ENCODE measurements around the gene GPBP1L1. TPM values are rescaled to one million over a fixed set of nuclear protein-coding genes. Genes with fewer than 3 reads are reported as not detected.

The GPBP1L1 gene
- total and polyA plus RNA-seq, 2 experiments from 2014 or later, result 67.9 to 95.8 TPM

DNA sequence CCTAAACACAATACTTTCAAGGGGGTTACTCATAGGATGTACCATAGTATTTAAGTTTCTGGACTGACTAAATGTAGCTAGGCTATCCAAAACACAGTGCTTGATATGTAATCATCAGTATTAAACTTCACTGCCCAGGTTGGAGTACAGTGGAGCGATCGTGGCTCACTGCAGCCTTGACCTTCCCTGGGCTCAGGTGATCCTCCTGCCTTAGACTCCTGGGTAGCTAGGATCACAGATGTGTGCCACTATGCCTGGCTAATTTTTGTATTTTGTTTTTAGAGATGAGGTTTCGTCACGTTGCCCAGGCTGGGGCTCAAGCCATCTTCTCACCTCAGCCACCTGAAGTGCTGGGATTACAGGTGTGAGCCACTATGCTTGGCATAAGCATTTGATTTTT, 91.9 kb downstream of the GPBP1L1 start:
- 95% methylated on average over 4 of the region's 4 CpGs for WGBS (ENCODE audit: low lambda C conversion rate, missing lambda C conversion rate)
- peaks cover 2% of the 10 kb centered on the region for H4K20me1 ChIP-seq (ENCODE audit: insufficient read depth, poor library complexity, severe bottlenecking)
- TF ChIP-seq, protein P1, sequence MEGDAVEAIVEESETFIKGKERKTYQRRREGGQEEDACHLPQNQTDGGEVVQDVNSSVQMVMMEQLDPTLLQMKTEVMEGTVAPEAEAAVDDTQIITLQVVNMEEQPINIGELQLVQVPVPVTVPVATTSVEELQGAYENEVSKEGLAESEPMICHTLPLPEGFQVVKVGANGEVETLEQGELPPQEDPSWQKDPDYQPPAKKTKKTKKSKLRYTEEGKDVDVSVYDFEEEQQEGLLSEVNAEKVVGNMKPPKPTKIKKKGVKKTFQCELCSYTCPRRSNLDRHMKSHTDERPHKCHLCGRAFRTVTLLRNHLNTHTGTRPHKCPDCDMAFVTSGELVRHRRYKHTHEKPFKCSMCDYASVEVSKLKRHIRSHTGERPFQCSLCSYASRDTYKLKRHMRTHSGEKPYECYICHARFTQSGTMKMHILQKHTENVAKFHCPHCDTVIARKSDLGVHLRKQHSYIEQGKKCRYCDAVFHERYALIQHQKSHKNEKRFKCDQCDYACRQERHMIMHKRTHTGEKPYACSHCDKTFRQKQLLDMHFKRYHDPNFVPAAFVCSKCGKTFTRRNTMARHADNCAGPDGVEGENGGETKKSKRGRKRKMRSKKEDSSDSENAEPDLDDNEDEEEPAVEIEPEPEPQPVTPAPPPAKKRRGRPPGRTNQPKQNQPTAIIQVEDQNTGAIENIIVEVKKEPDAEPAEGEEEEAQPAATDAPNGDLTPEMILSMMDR (IDR thresholded peaks at IDR 0.05; ENCODE audit: poor library complexity), result no peak
- no peak for TF ChIP-seq EZH2 (IDR thresholded peaks at IDR 0.05; ENCODE audit: borderline replicate concordance)
- H3K4me3 ChIP-seq, result no peak overlapping the region
- H3K36me3 ChIP-seq (replicated peaks; ENCODE audit: insufficient read depth, low read depth), result no peaks in the 10 kb centered on the region
- no peaks in the 10 kb centered on the region for H3K9me2 ChIP-seq (replicated peaks; ENCODE audit: insufficient read depth)
- no peaks in the 10 kb centered on the region for H3K4me1 ChIP-seq (ENCODE audit: insufficient read depth)
- no peak overlapping the region for H3K4me2 ChIP-seq
- no peak overlapping the region for H3K27ac ChIP-seq
- no peak overlapping the region for H2AFZ ChIP-seq
- H3K9me3 ChIP-seq (ENCODE audit: low read depth), result no peaks in the 10 kb centered on the region
- DNase-seq (ENCODE audit: low spot score), result no peak
- H3K79me2 ChIP-seq, result peaks cover 78% of the 10 kb centered on the region
- no peaks in the 10 kb centered on the region for H3K27me3 ChIP-seq

DNA sequence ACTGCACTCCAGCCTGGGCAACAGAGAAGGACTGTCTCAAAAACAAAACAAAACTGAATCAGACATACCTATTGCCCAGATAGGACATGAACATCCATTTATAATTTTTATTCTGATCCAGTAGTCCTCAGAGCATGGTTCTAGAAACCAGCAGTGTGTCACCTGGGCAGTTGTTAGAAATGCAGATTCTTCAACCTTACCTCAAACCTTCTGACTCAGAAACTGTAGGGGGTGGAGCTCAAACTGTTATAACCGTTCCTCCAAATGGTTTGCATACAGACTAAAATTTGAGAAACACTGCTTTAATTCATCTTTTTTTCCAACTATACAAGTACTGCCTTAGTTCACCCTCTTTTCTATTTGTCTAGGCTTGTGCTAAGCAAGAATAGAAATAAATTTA, 96.5 kb downstream of the GPBP1L1 start:
- Histone ChIP-seq H3K27me3 (no peaks in the 10 kb centered on the region), H2AFZ (no peak overlapping the region), H3K36me3 (replicated peaks; ENCODE audit: insufficient read depth, low read depth) (no peaks in the 10 kb centered on the region), H3K27ac (no peak overlapping the region), H3K79me2 (peaks cover 84% of the 10 kb centered on the region), H3K4me3 (no peak overlapping the region), H4K20me1 (ENCODE audit: insufficient read depth, poor library complexity, severe bottlenecking) (peaks cover 32% of the 10 kb centered on the region), H3K4me1 (ENCODE audit: insufficient read depth) (peaks cover 14% of the 10 kb centered on the region), H3K9me2 (replicated peaks; ENCODE audit: insufficient read depth) (no peaks in the 10 kb centered on the region), H3K4me2 (no peak overlapping the region), H3K9me3 (ENCODE audit: low read depth) (no peaks in the 10 kb centered on the region)
- 74% methylated on average over 1 of the region's 1 CpG for WGBS (ENCODE audit: low lambda C conversion rate, missing lambda C conversion rate)
- no peak for TF ChIP-seq EZH2phosphoT487 (IDR thresholded peaks at IDR 0.05; ENCODE audit: low read depth, severe bottlenecking, unreplicated experiment)
- TF ChIP-seq EZH2 (IDR thresholded peaks at IDR 0.05; ENCODE audit: borderline replicate concordance), result no peak
- TF ChIP-seq, protein P1 (IDR thresholded peaks at IDR 0.05; ENCODE audit: poor library complexity), result no peak
- DNase-seq (ENCODE audit: low spot score), result no peak

DNA sequence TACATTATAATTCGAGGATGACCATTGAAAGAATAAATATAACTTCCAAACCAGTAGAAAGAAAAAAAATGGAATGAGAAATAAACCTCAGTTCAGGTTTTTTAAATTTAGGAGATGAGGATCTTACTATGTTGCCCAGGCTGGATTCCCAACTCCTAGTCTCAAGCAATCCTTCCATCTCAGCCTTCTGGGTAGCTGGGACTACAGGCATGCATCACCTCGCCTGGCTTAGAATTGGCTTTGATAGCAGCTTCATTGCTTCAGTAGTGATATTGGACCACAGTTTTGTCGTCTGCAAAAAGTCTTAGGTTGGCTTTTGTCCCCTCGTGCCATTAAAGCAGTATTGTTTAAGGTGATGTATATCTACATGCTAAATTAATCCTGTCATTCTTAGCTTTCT, 99.6 kb downstream of the GPBP1L1 start:
- no peaks in the 10 kb centered on the region for H3K9me2 ChIP-seq (replicated peaks; ENCODE audit: insufficient read depth)
- no peak overlapping the region for H3K4me3 ChIP-seq
- no peaks in the 10 kb centered on the region for H3K27me3 ChIP-seq
- no peak for DNase-seq (ENCODE audit: low spot score)
- TF ChIP-seq, protein P1 (IDR thresholded peaks at IDR 0.05; ENCODE audit: poor library complexity), result no peak
- no peak for TF ChIP-seq EZH2 (IDR thresholded peaks at IDR 0.05; ENCODE audit: borderline replicate concordance)
- peaks cover 14% of the 10 kb centered on the region for H3K4me1 ChIP-seq (ENCODE audit: insufficient read depth)
- H3K27ac ChIP-seq, result no peak overlapping the region
- H2AFZ ChIP-seq, result no peak overlapping the region
- H3K4me2 ChIP-seq, result peak overlapping the region; percentile 79
- H3K79me2 ChIP-seq, result peaks cover 67% of the 10 kb centered on the region
- H3K9me3 ChIP-seq (ENCODE audit: low read depth), result no peaks in the 10 kb centered on the region
- H3K36me3 ChIP-seq (replicated peaks; ENCODE audit: insufficient read depth, low read depth), result no peaks in the 10 kb centered on the region
- H4K20me1 ChIP-seq (ENCODE audit: insufficient read depth, poor library complexity, severe bottlenecking), result peaks cover 32% of the 10 kb centered on the region
- WGBS (ENCODE audit: low lambda C conversion rate, missing lambda C conversion rate), result 86% methylated on average over 4 of the region's 4 CpGs

DNA sequence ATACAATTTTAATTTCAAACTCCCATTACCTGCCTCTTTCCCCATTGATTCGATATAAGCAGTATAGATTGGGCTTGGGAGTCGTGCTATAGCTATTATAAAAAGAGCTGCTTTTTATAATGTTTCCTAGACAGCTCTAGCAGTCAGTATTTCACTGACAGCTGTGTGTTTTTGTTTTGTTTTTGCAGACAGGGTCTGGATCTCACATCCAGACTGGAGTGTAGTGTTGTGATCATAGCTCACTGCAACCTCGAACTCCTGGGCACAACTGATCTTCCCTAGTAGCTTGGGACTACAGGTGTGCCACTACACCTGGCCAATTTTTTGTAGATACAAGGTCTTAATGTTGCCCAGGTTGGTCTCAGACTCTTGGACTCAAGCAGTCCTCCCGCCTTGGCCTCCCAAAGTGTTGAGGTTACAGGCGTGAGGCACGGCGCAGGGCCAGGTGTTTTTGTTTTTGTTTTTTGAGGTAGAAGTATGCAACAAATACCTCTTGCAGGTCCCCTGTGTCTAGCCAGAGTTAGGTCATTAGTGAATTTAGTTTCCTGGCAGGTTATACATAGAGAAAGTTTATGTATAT, 100.7 kb downstream of the GPBP1L1 start:
- DNase-seq (ENCODE audit: low spot score), result no peak
- Histone ChIP-seq H3K4me2 (peak overlapping the region; percentile 79), H2AFZ (no peak overlapping the region), H3K27ac (peak overlapping the region; percentile 80), H3K27me3 (no peaks in the 10 kb centered on the region), H3K36me3 (replicated peaks; ENCODE audit: insufficient read depth, low read depth) (no peaks in the 10 kb centered on the region), H3K9me2 (replicated peaks; ENCODE audit: insufficient read depth) (no peaks in the 10 kb centered on the region), H3K4me1 (ENCODE audit: insufficient read depth) (peaks cover 14% of the 10 kb centered on the region), H3K79me2 (peaks cover 55% of the 10 kb centered on the region), H4K20me1 (ENCODE audit: insufficient read depth, poor library complexity, severe bottlenecking) (peaks cover 32% of the 10 kb centered on the region), H3K9me3 (ENCODE audit: low read depth) (no peaks in the 10 kb centered on the region), H3K4me3 (peak overlapping the region; percentile 81)
- WGBS (ENCODE audit: low lambda C conversion rate, missing lambda C conversion rate), result 38% methylated on average over 7 of the region's 7 CpGs
- TF ChIP-seq EZH2 (IDR thresholded peaks at IDR 0.05; ENCODE audit: borderline replicate concordance), result no peak

Data from hepatocyte (in vitro differentiated cells).